GM19025 (cell line): ENCODE data around the gene RBM26.
A peak's percentile ranks its signal among the peaks of the same experiment; 100 is the strongest.

Experiments
- ATAC-seq: cut with Tn5 transposase; IDR thresholded peaks from one replicate; pipeline ENCODE4 v1.9.1; 2021; ENCODE audit warnings: mild to moderate bottlenecking, low read depth, moderate library complexity; ENCODE audit not compliant: unreplicated experiment

Gene RBM26, protein sequence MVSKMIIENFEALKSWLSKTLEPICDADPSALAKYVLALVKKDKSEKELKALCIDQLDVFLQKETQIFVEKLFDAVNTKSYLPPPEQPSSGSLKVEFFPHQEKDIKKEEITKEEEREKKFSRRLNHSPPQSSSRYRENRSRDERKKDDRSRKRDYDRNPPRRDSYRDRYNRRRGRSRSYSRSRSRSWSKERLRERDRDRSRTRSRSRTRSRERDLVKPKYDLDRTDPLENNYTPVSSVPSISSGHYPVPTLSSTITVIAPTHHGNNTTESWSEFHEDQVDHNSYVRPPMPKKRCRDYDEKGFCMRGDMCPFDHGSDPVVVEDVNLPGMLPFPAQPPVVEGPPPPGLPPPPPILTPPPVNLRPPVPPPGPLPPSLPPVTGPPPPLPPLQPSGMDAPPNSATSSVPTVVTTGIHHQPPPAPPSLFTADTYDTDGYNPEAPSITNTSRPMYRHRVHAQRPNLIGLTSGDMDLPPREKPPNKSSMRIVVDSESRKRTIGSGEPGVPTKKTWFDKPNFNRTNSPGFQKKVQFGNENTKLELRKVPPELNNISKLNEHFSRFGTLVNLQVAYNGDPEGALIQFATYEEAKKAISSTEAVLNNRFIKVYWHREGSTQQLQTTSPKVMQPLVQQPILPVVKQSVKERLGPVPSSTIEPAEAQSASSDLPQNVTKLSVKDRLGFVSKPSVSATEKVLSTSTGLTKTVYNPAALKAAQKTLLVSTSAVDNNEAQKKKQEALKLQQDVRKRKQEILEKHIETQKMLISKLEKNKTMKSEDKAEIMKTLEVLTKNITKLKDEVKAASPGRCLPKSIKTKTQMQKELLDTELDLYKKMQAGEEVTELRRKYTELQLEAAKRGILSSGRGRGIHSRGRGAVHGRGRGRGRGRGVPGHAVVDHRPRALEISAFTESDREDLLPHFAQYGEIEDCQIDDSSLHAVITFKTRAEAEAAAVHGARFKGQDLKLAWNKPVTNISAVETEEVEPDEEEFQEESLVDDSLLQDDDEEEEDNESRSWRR

DNA sequence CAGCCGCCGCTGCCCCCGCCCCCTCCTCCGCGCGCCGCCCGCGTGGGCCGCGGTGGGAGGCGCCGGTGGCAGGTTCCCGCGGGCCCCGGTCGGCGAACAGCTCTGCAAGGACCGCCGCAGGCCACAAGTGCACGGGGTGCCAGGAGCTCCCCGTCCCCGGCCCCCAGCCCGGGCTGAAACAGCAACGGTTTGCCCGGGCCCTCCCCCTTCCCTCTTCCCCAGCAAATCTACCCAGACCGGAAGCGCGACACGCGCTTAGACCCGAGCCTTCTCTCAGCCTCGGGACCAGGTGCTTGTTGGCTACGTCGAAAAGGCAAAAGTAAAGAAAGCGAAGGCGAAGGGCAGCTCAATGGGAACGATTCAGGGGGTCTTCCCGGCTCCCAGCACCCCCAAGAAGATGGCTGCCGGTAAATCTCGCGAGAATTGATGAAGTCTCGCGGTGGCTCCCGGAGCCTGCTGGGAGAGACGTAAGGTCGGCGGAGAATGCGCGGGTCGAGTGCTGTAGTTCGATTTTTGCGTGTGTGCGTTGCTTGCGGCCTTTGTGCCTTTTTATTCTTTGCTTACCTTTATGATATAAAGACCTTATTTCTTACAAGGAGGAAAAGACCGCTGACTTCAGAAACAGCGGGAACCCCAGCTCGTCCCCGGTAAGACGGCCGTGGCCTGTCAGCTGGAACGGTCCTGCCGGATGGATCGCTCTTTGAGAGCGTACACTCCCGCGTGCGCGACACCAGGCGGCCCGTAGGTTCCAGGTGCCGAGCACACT is at the start of gene RBM26:
TSS of gene RBM26 (minus strand) at position 425 of the 766 bp plus-strand sequence. CDS start 481 bp downstream, outside the sequence.
- peak; percentile 78 for ATAC-seq

DNA sequence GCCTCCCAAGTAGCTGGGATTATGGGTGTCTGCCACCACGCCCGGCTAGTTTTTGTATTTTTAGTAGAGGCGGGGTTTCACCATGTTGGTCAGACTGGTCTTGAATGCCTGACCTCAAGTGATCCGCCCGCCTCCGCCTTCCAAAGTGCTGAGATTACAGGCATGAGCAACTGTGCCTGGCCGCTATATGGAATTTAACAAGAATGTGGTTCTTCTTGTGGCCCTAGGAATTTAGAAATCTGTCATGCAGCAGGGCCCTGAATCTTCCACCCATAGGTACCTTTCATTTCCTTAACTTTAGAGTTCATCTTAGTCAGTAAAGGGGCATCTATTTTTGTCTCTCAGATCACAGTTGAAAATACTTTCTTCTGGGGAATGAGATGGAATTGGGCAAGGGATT is 49.3 kb upstream of the RBM26 start:
- ATAC-seq: no peak

DNA sequence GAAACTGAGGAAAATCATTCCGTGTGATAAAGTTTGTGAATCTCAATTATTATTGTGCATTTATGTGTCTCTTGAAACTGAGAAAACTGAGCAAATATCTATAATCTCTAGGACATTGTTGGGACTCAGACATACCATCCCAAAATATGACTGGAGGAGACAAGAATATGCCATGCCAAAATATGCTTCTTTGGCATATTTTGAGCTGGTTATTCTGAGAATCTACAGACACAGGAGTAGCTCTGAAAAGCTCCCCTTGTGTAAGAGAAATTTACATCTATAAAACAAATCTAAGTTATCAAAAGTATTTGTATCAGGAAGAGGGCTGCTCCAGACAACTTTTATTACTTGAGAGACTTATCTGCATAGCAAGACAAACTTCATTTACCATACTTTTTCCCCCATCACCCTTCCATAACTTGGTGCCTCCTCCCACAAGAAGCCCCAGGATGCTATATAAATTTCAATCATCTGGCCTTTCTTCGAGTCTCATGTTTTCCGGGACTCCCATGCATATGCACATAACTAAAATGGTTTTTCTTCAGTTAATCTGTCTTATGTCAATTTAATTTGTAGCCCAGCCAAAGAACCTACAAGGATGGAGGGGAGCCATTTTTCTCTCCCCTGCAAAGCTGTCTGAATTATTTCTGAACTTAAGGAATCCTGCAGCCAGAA is 46.3 kb upstream of the RBM26 start:
- no peak for ATAC-seq

DNA sequence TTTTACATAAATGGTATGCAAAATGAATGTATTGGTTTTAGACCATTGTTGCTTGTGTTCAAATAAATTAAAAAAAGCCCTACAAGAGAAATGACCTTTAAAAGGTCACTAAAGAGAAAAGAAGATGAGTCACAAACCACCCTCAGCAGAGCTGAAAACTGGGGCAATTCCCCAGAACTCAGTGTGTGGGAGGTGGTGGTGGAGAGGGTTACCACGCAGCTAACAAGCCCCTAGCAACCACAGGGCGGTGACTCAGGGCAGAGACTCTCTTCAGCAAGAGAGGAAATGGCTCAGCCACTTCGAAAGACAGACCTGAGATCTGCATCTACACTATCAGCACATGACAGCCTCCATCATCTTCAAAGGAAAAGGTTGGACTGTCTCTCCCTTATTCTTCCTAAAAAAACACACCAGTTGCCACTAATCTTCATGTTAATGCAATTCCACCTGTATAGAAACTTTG is 45.5 kb upstream of the RBM26 start:
- ATAC-seq: peak; percentile 100

DNA sequence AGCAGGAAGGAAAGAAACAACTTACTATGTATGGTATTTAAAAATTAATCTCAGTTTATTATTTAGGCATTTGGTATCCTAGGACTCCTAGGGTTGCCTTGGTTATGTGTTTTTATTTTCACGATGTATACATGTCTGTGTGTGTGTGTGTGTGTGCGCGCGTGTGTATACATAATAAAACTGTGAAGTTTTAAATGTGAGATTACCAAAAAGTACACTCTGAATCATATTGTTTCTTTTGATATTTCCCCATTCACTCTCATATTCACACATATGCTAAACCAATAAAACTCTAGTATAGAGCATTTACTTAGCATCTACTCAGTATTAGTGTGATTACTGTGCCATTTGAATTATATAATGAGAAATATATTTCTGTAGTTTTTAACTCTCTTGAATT is 44.1 kb upstream of the RBM26 start:
- no peak for ATAC-seq

DNA sequence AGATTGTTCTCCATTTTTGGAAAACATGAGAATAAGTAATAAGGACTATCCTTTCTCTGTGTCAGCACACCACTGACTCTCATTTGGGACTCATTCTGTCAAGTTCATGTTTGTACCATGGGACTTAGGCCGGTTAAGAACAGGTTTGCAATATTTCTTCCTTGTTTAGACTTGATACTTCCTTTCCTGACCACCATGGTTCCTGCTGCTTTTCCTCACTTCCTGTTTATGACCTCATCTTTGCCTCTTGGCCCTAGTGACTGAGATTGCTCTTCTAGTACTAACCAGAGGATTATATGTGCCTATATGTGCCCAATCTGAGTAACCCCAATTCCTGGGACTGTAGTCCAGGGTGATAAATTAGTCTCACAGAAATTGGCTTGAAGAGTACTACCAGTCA is 42.4 kb upstream of the RBM26 start:
- no peak for ATAC-seq

DNA sequence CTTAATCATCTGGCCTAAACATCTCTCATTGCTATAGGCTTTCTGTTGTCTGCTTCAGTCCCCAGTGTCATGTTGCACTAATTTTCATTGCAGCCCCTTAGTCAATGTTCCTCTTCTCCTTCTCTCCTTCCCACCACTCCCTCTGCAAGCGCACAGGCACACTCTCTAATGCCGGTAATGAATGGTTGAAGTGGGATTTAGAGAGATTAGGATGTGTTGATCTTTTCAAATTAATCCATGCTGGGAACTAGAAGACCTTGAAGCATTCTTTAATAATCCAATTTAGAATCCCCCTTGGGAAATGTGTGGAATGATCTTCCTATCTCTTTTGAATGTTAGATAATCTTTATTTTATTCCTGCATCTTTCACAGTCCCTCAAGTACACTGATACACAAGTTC is 41.7 kb upstream of the RBM26 start:
- no peak for ATAC-seq

DNA sequence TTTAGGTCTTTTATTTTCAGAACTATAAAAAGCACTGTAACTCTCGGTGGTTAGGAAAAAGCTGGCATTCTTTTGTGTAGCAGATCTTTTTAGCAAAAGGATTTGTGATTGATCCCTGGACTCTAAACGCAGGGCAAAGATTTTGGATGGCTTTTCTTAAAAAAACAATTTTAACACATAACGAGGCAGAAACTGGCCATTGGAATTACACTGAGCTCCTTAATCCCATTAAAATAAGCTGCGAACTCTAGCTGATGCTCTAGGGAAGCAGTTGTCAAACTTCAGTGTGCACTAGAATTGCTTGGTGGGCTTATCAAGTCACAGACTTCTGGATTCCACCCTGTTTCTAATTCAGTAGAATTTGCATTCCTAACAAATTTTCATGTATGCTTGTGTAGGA is 41.1 kb upstream of the RBM26 start:
- ATAC-seq: no peak

DNA sequence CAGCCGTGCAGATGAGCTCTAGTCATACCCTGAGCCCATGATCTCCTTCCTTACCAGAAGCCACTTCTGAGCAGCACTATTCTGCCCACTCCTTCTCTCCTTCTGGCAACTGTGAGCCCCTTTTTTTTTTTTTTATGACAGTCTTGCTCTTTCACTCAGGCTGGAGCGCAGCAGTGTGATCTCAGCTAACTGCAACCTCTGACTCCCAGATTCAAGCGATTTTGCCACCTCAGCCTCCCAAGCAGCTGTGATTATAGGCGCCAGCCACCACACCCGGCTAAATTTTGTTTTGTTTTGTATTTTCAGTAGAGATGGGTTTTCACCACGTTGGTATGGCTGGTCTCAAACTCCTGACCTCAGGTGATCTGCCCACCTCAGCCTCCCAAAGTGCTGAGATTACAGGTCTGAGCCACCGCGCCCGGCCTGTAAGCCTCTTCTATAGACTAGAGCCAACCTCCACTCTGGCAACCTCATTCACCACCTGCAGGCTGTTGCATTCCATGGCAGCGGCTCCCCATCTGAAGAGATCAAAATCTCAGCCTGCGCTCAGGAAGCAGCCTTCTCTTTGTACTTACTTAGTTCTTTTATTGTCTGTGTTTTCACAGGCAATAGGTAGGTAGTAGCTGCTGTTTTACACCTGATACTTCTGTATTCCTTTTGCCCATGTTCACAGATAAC is 40.1 kb upstream of the RBM26 start:
- ATAC-seq: no peak

DNA sequence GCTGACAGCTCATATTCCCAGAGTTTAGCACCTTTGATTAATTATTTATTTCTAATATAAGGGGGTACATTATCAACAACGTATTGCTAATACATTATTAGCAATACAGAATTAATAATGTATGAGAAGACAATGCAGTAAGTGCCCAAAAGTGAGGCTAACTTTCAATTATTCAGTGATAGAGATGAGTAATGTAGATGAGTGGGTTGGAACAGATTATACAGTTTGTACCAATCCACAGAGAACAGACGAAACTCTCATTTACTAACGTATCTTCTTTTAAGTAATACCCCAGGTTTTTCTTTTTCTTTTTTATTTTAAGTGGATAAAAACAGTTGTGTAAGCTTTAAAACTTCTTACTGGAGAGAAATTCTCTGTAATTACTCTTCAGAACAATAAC is 36.7 kb upstream of the RBM26 start:
- ATAC-seq: no peak

DNA sequence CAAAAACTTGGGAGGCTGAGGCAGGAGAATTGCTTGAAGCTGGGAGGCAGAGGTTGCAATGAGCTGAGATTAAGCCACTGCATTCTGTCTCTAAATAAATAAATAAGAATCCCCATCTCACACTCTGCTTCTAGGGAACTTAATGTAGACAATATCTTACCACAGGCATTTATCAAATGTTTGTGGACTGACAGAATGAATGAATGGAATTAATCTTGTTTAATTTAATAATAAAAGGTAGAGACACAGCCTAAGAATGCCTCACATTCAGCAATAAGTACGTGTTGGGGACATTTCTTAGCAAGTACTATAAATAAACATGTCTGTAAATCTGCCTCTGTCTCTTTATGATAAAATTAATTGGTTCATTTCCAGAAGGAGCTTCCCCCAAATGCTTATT is 36.2 kb upstream of the RBM26 start:
- ATAC-seq: no peak

DNA sequence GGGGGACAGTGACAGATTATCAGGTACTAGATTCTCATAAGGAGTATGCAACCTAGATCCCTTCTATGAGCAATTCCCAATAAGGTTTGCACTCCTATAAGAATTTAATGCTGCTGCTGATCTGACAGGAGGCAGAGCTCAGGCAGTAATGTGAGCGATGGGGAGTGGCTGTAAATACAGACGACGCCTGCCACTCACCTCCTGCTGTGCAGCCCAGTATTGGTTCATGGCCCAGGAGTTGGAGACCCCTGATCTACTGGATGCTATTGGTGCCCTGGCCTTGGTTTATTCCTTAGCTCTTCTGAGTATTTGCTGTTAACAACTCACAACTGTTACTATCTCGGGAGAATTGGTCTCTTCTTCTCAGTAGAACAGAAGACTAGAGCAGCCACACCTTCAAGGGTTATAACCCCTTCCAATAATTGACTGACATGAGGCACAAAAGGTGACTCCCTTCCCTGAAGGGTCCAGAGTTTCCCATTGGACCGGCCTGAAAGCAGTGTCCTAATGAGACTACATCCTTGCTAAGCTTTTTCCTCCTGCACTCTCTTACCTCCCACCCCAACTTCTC is 35.0 kb upstream of the RBM26 start:
- no peak for ATAC-seq

DNA sequence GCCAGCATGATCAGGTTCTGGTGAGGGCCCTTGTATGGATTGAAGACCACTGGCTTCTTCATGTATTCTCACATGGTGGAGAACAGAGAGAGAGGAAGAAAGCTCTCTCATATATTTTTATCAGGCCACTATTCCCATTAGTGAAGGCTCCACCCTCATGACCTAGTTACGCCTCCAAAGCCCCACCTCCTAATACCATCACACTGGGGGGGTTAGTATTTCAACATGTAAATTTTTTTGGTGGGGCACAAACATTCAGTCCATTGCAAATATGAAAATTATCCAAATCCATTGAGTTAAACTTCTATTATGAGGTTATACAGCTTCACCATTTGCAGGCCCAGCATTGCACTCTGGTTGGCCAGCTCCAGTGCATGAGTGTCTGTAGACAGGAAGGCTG is 33.2 kb upstream of the RBM26 start:
- ATAC-seq: no peak

DNA sequence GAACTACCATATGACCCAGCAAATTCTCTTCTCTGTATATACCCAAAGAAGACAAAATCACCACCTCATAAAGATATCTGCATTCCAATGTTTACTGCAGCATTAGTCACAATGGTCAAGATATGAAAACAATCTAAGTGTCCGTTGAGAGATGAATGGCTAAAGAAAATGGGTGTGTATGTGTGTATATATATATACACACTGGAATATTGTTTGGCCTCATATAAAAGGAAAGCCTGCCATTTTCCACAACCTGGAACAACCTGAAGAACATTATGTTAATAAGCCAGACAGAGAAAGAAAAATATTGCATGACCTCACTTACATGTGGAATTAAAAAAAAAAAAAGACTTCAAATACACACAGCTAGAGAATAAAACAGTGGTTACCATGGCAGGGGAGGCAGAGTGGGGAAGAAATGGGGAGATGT is 29.5 kb upstream of the RBM26 start:
- no peak for ATAC-seq

DNA sequence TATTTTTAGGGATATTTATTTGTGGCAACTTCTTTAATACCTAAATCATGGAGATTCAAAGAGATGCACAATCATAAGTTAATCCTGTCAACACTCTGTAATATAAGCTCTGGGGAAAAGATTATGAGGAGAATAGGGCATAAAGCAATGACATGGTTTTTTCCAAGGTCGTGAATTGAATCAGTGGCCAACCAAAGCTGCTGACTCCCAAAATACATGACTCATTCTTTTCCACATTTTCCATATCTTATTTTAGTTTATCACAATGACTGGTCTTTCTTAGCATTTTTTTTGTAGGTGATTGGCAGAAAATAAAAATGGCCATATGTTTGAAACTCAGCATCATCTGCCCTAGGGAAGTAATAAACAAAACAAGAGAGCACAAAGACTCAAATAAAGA is 28.5 kb upstream of the RBM26 start:
- ATAC-seq: no peak

DNA sequence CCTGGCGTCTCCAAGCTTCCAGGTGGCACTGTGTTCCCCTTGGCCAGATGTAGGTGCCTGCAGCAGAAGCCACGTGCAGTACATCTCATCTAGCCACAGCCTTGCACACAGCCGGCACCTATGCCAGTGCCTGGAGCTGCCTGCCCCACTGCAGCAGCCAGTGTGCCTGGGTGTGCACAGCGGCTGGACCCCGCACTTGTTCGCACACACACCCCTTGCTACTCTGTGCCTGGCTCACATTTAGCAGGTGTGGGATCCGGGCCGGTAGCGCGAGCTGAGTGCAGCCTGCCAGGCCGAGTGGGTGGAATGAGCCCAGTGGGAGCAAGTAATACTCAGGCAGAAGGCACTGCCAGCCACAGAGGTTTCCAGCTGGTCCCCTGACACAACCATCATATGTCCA is 26.9 kb upstream of the RBM26 start:
- ATAC-seq: no peak

DNA sequence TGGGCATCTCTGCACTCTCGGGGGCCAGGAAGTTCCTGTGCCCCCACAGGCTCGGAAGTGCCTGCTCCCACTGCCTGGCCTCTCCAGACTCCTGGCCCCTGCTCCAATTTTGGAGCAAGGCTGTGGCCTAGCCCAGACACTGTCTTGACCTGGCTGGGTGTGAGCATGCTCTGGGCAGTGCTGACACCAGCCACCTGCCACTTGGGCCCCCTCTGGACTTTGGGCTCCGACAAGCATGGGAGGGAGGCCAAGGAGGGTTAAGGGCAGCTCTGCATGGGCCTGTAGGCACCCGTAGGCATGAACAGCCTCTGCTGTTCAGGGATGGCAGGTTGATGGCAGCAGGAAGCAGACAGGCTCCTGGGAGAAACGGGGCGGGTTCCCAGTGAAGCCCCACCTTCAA is 26.0 kb upstream of the RBM26 start:
- no peak for ATAC-seq

DNA sequence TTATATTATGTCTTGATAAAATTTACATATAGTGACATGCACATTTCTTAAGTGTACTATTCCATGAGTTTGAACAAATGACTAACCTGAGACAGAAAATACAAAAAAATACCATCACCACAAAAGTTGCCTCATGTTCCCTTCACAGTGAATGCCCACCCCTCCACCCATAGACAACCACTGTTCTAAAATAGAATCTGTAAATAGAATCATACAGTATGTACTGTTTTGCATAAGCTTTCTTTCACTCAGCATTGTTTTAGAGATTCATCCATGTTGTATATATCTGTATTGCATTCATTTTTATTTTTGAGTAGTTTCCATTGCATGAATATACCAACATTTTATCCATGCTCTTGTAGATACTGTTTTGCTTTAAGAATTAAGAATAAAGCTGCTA is 23.3 kb upstream of the RBM26 start:
- no peak for ATAC-seq

DNA sequence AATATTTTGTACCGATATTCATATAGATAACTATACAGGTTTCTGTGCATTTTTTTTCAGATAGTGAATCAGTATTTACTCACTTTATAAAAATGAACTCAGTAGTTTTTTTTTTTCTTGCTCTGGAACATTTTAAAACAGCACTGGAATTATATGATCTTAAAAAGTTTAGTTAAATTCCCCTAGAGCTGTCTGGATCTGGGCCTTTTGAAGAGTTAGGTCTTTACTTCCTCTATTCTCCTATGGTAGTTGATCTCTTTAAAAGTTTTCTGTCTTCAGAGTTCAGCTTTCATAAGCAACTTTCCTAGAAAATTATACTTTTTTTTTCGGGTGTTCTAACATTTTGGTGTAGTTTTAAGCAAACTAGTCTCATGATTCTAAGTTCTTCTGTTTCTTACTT is 21.8 kb upstream of the RBM26 start:
- no peak for ATAC-seq
